GM19025 (cell line): ENCODE data around the gene CABP4.
"Not testable (repeated sequence)": the region's sequence is repeated elsewhere in the genome, so short reads cannot be mapped to it uniquely, and the experiment has no call there.

ENCODE experiments used
- ATAC-seq: cut with Tn5 transposase; IDR thresholded peaks from one replicate; pipeline ENCODE4 v1.9.1; 2021; ENCODE audit warnings: mild to moderate bottlenecking, low read depth, moderate library complexity; ENCODE audit not compliant: unreplicated experiment

The CABP4 gene

DNA sequence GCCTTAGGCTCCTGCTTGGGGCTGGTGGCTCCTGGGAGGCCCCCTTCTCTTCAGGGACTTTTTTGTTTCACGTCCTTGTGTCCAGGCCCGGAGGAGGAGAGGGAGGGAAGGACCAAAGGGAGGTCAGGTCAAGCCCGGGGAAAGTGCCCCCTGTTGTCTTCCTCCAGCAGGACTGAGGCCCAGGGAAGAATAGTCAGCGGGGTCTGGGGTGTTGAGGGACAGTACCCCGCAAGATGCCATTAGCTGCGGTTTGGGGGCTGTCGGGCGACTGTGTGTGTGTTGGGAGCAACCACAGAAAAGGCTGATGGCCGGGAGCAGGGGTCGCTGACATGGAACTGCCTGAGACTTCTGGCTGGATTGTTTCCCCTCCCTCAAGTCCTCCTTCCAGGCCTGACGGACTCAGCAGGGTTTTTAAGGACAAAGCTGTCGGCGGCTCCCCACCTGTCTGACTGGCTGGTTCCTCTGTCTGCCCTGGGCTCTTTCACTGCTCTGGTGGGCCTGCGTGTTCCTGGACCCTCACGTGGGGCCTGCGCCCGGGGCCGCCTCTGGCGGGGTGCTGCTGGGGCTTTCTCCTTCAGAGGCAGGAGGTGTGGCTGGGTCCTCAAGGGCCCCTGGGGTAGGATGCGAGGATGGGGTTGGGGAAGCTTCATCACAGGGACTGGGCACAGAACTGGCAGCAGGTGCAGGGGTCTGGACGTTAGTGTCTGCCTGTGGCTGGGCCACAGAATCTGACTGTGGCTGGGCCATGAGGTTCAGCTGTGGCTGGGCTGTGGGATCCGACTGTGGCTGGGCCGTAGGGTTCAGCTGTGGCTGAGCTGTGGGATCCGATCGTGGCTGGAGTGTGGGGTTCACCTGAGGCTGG lies 4.1 kb upstream of the CABP4 start:
- ATAC-seq: no peak

DNA sequence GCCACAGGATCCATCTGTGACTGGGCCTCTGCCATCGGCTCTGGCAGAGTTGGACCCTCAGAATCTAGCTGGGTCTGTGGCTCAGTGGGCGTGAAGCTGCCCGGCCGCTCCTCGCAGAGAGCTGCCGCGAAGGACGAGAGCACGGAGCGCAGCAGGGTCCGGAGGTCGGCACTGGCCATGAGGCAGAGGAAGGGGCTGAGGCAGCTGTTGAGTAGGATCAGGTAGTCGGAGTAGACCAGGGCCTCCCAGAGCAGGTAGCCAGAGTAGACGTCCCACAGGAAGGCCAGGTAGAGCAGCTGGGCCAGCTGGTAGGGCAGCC lies 3.5 kb upstream of the CABP4 start:
- ATAC-seq: no peak

DNA sequence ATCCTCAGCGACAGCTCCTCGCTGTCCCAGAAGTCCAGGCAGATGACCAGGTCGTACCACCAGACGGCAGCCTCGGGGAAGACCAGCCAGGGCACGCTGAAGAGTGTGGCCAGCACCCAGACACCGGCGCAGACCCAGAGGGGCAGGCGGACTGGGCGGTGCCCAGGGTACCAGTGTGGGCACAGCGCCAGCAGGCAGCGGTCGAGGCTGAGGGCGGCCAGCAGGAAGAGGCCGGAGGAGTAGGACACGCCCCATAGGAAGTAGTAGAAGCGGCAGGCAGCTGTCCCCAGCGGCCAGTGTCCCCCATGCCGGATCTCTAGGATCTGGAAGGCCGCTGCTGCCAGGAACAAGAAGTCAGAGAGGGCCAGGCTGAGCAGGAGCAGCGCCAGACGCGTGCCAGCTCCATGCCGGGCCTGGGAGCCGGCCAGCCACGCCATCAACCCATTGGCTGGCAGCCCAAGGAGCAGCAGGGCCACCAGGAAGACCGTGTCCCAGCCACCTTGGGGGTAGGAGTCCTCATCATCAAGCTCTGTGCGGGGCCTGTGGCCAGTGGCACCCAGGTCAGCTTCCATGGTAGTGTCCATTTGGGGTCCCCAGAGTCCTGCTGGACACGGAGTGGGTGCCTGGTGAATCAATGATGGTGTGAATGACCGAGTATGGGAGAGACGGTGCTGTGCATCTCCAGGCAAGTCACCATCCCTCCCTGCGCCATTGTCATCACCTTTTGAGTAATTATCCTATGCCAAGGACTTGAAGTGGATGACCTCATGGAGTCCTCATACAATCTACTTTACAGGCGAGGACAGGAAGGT lies 2.8 kb upstream of the CABP4 start, which contains the start of gene GPR152:
Gene GPR152 (minus strand): TSS at position 589 of the 812 bp plus-strand sequence. CDS start 5 bp downstream, at position 584.
- ATAC-seq: no peak

GRCh38 chr11:67453816-67454732 lies 1.1 kb upstream of the CABP4 start:
- no peak for ATAC-seq

DNA sequence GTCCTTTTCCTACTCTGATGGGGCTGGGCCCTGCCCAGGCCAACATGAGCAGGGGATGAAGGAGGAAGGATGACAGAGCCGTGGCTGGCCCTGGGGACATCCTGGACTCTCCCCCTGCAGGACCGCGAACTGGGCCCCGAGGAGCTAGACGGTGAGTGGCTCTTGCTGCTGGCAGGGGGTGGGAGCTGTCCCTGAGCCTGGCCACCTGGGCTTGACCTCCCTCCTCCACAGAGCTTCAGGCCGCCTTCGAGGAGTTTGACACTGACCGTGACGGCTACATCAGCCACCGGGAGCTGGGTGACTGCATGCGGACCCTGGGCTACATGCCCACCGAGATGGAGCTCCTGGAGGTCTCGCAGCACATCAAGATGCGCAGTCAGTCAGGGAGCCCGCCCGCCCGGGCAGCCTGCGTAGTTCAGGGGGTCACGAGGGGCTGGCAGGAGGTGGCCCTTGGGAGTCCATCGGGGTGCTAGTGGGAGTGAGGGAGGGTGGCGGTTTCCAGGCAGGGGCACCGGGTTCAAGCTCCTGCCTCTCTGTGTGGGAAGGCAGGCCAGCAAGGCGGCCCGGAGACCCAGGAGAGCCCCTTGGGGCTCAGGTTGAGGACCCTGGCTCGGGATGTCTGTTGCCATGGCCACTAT lies 1.0 kb downstream of the CABP4 start:
- ATAC-seq: no peak

- no peak for ATAC-seq
Observed at GRCh38 chr11:67457453-67457852, 2.3 kb downstream of the CABP4 start.

DNA sequence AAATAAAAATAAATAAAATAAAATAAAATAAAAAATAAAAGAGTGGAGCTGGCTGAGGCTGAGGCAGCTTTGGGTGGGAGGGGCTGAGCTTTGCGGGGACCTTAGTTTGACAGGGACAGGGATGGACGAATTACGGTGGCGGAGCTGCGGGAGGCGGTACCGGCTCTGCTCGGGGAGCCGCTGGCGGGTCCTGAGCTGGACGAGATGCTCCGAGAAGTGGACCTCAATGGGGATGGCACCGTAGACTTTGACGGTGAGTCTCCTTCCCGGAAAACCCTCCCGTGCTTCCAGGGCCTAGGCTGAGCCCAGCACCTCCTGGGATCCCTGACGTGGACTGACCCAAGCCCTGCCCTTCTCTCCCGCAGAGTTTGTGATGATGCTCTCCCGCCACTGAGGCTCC lies 3.1 kb downstream of the CABP4 start:
- ATAC-seq: no peak

DNA sequence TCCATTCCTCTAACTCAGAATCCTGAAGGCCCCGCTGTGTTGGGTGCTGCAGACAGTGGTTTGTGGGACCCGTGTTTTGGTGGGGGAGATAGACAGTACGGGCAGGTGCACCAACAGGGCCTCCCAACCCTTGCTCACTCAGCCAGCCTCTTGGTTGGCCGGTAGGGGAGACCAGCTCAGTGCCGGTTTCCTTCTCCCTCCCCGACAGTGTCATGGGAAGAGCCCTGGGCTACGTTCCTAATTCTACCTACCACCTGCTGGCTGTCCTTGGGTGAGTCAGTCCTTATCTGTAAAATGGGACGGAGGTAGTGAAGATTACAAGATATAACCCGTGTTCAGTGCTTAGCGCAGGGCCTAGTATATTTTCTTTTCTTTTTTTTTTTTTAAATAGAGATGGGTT lies 8.0 kb downstream of the CABP4 start:
- no peak for ATAC-seq

- ATAC-seq: no peak
Observed at GRCh38 chr11:67463680-67464410, 8.7 kb downstream of the CABP4 start.

DNA sequence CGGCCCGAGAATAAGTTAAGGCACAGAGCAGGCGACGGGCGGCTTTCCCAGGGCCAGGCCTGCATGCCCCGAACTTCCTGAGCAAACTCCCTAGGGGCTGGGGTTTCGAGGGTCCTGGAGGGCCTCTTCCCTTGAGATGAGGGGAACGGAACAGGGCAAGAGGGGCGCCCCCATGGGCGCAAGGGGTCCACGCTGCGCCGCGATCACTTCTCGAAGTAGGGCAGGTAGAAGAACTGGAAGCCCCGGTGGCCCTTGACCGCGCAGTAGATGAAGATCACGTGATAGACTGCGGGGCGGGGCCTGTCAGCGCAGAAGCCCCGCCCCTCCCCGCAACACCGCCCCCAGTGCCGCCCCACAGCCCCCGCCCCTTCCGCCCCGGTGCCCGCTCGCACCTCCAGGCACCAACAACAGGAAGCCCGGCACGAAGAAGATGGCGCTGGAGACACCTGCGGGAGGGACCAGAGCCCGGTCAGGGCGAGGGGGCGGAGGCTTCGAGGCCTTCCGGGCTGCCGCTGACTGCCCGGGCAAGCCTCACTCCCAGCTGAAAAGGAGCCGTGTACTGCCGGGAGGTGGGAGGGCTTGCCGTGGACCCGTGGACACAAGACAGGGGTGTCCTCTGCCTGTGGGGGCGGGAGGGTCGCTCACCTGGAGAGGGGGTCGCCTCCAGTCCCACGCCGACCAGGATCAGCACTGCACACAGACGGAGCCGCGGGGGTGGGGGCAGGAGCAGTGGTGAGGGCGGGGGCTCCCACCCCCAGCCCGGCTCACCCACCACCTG lies 9.4 kb downstream of the CABP4 start:
- peak; percentile 43 for ATAC-seq

- no peak for ATAC-seq
Observed at GRCh38 chr11:67465189-67465510, 10.0 kb downstream of the CABP4 start.

DNA sequence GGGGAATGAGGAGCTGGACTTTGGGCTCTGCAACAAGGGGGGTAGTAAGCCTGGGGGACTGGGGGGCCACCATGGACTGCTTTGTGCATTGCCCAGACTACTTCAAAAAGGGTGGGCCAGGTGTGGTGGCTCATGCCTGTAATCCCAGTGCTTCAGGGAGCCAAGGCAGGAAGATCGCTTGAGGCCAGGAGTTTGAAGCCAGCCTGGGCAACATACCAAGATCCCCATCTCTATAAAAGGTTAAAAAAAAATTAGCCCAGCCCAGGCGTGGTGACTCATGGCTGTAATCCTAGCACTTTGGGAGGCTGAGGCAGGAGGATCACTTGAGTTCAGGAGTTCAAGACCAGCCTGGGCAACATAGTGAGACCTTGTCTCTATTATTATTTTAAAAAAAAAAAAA lies 10.4 kb downstream of the CABP4 start:
- ATAC-seq: not testable (repeated sequence)

DNA sequence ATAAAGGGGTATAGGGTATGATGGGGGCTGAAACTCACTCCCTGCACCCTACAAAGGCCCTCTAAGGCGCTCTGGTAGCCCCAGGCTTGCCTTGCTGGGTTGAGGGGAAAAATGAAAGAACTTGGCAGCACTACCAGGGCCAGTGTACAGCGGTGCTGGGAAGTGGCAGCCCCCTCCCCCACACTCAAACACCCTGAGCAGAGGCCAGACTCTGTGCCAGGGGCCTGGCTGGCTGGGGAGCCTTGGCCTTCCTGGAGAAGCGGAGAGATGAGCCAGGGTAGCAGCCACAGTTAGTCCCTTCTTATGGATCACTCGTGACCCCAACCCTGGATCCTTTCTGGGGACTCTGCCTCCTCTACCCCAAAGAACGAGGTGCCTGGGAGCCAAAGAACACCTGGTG lies 11.2 kb downstream of the CABP4 start:
- no peak for ATAC-seq

- ATAC-seq: no peak
Observed at GRCh38 chr11:67466962-67467771, 12.0 kb downstream of the CABP4 start.

DNA sequence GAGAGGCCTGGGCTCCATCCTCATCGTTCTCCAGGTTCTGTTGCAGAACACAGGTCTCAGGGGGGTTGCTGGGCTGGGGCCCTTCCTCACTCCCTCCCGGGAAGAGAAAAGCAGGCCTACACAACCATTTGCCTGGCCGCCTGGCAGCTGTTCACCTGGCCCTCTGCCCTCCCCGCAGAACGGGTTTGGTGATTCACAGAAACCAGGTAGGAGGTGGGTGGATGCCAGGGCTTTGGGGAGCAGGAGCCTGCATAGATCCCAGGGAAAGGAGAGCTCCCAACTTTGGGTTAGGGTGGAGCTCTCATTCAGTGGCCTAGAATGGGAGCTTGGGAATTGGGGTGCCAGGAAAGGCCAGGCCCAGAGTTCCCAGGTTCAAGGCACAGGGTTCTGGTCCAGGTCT lies 12.9 kb downstream of the CABP4 start:
- ATAC-seq: no peak

GRCh38 chr11:67468456-67468758 lies 13.3 kb downstream of the CABP4 start:
- no peak for ATAC-seq

DNA sequence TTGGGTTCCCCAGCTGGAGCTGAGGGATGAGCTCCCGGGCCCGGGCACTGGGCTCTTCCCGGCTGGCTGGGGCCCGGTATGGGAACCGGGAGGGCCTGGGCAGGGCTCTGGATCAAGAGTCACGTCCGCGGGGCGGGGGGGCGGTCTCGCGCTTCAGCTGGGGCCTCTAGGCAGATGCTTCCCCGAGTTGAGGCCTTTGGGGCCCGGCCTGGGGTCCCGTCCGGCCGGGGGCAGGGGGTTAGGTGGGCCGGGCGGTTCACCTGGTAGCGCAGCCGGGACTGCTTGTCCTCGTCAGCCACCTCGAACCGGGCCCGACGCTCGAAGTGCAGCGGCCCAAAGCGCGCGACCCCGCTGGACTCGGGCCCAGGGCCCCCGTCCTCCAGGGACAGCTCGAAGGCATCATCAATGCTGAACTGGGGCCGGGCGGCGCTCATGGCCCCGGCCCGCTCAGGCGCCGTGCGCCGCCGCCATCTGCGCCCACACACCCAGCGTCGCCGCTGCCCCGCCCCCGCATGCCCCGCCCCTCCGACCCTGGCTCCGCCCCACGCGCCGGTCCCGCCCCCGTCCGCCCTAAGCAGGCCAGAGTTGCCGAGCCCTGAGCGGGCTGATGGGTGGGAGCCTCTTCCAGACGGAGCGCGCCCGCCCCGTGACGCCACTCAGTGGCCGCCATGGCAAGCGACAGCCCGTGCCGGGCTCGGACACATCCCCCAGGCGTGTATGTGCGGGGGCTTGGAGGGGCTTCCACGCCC lies 13.8 kb downstream of the CABP4 start, which contains the start of gene TMEM134:
Gene TMEM134 (minus strand): TSS at position 493 of the 749 bp plus-strand sequence. CDS start 59 bp downstream, at position 434.
- peak; percentile 68 for ATAC-seq

GRCh38 chr11:67469508-67469811 lies 14.3 kb downstream of the CABP4 start:
- no peak for ATAC-seq
